Vagina (tissue), 2 donors: ENCODE measurements around the gene UBE2J1. TPM values are rescaled to one million over a fixed set of nuclear protein-coding genes. Genes with fewer than 3 reads are reported as not detected.
"Not testable (repeated sequence)": the region's sequence is repeated elsewhere in the genome, so short reads cannot be mapped to it uniquely, and the experiment has no call there.

ENCODE experiments used
- DNase-seq, 2 donors: peaks; one replicate each; pipeline ENCODE4 v3.0.0-alpha.2; 2017; ENCODE audit errors: extremely low spot score in 2 of 2
- H3K27ac ChIP-seq: fragments of 200-600 bp; sonication (generic); one replicate; pipeline ENCODE4 v1.5.1; 2019
- H3K27me3 ChIP-seq: fragments of 200-600 bp; sonication (generic); one replicate; pipeline ENCODE4 v1.5.1; 2019
- H3K36me3 ChIP-seq, 2 donors: fragments of 200-600 bp; sonication (generic); one replicate each; pipeline ENCODE4 v1.5.1; 2017 to 2019
- H3K4me1 ChIP-seq: fragments of 200-600 bp; sonication (generic); one replicate; pipeline ENCODE4 v1.5.1; 2019
- H3K4me3 ChIP-seq, 2 donors: fragments of 200-600 bp; sonication (generic); 1 replicate in 1 of 2; 2 replicates in 1 of 2; pipeline ENCODE4 v1.5.1; 2016 to 2019
- H3K9me3 ChIP-seq: fragments of 200-600 bp; sonication (generic); one replicate; pipeline ENCODE4 v1.5.1; 2019
- CTCF ChIP-seq, 3 experiments: fragments of 450-650 bp in 2 of 3; fragments of 200-600 bp in 1 of 3; sonication (generic) in 1 of 3; IDR thresholded peaks; one replicate each; pipeline ENCODE4 v1.5.1; 2017 to 2019; ENCODE audit warnings: antibody characterized with exemption in 3 of 3, mild to moderate bottlenecking in 2 of 3, moderate library complexity in 2 of 3
- POLR2A ChIP-seq, 2 donors: fragments of 450-650 bp; IDR thresholded peaks; one replicate each; pipeline ENCODE4 v1.6.1; 2017; ENCODE audit warnings: antibody characterized with exemption in 2 of 2, mild to moderate bottlenecking in 2 of 2, moderate library complexity in 2 of 2
- POLR2AphosphoS5 ChIP-seq, 2 donors: sonication (generic); formaldehyde crosslinking; IDR thresholded peaks; one replicate each; pipeline ENCODE4 v1.9.0; 2017; ENCODE audit warnings: antibody characterized with exemption in 2 of 2, mild to moderate bottlenecking in 2 of 2, low read depth in 1 of 2; ENCODE audit not compliant: insufficient read depth in 1 of 2
- intact Hi-C: fragments of 100-400 bp; cut with DNase I; formaldehyde crosslinking; loops from one replicate; pipeline ENCODE4 v1.15.1; 2023
- total RNA-seq: library from RNA; depleted of rRNA; stranded (reverse); fragments of >200 nt; gene quantifications from one replicate; pipeline ENCODE4 v1.2.3, GENCODE V29; 2016

The UBE2J1 gene
- total RNA-seq, 1 donor from 2014 or later = 23.8 TPM

- Histone ChIP-seq H3K27me3 (no peaks in the 10 kb centered on the region), H3K4me1 (peaks cover 25% of the 10 kb centered on the region), H3K4me3 (no peak overlapping the region), H3K27ac (no peak overlapping the region), H3K9me3 (no peaks in the 10 kb centered on the region), H3K36me3 (no peaks in the 10 kb centered on the region)
- intact Hi-C loops = no loop called here
- no peak for DNase-seq
- TF ChIP-seq POLR2A (IDR thresholded peaks at IDR 0.05) (no peak), POLR2AphosphoS5 (IDR thresholded peaks at IDR 0.05; ENCODE audit: insufficient read depth in 1 of 2, low read depth in 1 of 2) (no peak), CTCF (IDR thresholded peaks at IDR 0.05) (no peak)
Observed at GRCh38 chr6:89310929-89311328, 41.6 kb downstream of the UBE2J1 start.

GRCh38 chr6:89308525-89309395 lies 43.8 kb downstream of the UBE2J1 start:
- H3K36me3 ChIP-seq = no peaks in the 10 kb centered on the region
- no peaks in the 10 kb centered on the region for H3K27me3 ChIP-seq
- no peak overlapping the region for H3K27ac ChIP-seq
- TF ChIP-seq POLR2A (IDR thresholded peaks at IDR 0.05) = no peak
- no peak for TF ChIP-seq CTCF (IDR thresholded peaks at IDR 0.05)
- no peak for TF ChIP-seq POLR2AphosphoS5 (IDR thresholded peaks at IDR 0.05; ENCODE audit: insufficient read depth in 1 of 2, low read depth in 1 of 2)
- H3K9me3 ChIP-seq = no peaks in the 10 kb centered on the region
- peaks cover 25% of the 10 kb centered on the region for H3K4me1 ChIP-seq
- DNase-seq = no peak
- H3K4me3 ChIP-seq = no peak overlapping the region
- intact Hi-C loops = no loop called here

GRCh38 chr6:89304517-89304916 lies 48.0 kb downstream of the UBE2J1 start:
- H3K4me3 ChIP-seq, H3K27me3 ChIP-seq, H3K9me3 ChIP-seq, H3K27ac ChIP-seq, intact Hi-C loops, H3K36me3 ChIP-seq, H3K4me1 ChIP-seq, DNase-seq: not testable (repeated sequence)

- H3K27ac ChIP-seq = no peak overlapping the region
- no peak overlapping the region for H3K4me3 ChIP-seq
- TF ChIP-seq POLR2AphosphoS5 (IDR thresholded peaks at IDR 0.05; ENCODE audit: insufficient read depth in 1 of 2, low read depth in 1 of 2) (no peak), CTCF (IDR thresholded peaks at IDR 0.05) (no peak), POLR2A (IDR thresholded peaks at IDR 0.05) (no peak)
- no peak for DNase-seq
- peaks cover 15% of the 10 kb centered on the region for H3K4me1 ChIP-seq
- H3K9me3 ChIP-seq = no peaks in the 10 kb centered on the region
- H3K36me3 ChIP-seq = no peaks in the 10 kb centered on the region
- intact Hi-C loops = no loop called here
- H3K27me3 ChIP-seq = no peaks in the 10 kb centered on the region
Observed at GRCh38 chr6:89302936-89303335, 49.6 kb downstream of the UBE2J1 start.

- Histone ChIP-seq H3K4me3 (no peak overlapping the region), H3K27ac (no peak overlapping the region), H3K27me3 (no peaks in the 10 kb centered on the region), H3K4me1 (peaks cover 19% of the 10 kb centered on the region), H3K9me3 (no peaks in the 10 kb centered on the region), H3K36me3 (no peaks in the 10 kb centered on the region)
- no peak for DNase-seq
- TF ChIP-seq CTCF (IDR thresholded peaks at IDR 0.05) (no peak), POLR2AphosphoS5 (IDR thresholded peaks at IDR 0.05; ENCODE audit: insufficient read depth in 1 of 2, low read depth in 1 of 2) (no peak), POLR2A (IDR thresholded peaks at IDR 0.05) (no peak)
- intact Hi-C loops = no loop called here
Observed at GRCh38 chr6:89302195-89302770, 50.2 kb downstream of the UBE2J1 start.
